A549 (cell line): ENCODE data around the gene PTGR3. TPM values are rescaled to one million over a fixed set of nuclear protein-coding genes. Genes with fewer than 3 reads are reported as not detected.
"Not testable (repeated sequence)": the region's sequence is repeated elsewhere in the genome, so short reads cannot be mapped to it uniquely, and the experiment has no call there.

Source experiments
- ATAC-seq, 2 experiments: fragments of 200-7000 bp in 1 of 2; fragments of >200 bp in 1 of 2; cut with Nextera tagmentation in 1 of 2; cut with Tn5 transposase in 1 of 2; 3 replicates each; pipeline versions ENCODE4 v1.8.0 to v1.9.1; 2018 to 2020; ENCODE audit warnings: mild to moderate bottlenecking in 1 of 2, moderate library complexity in 1 of 2
- CTCF ChIA-PET: fragments of 300-600 bp; sonication (Branson Sonifier 250); formaldehyde crosslinking; extraction: SDS; loops from one replicate; lab custom pipeline; 2021; ENCODE audit warnings: antibody characterized with exemption, inconsistent platforms; lab: Yijun Ruan, JAX
- POLR2A ChIA-PET: fragments of 350-600 bp; formaldehyde crosslinking; extraction: SDS; loops from one replicate; lab custom pipeline; 2021; ENCODE audit warnings: antibody characterized with exemption, inconsistent platforms; lab: Yijun Ruan, JAX
- DNase-seq, 2 experiments: peaks; one replicate each; pipeline versions ENCODE4 v3.0.0 to v3.0.0-alpha.2; 2011 to 2016; ENCODE audit warnings: low read depth in 1 of 2, low spot score in 1 of 2
- FAIRE-seq: peaks from 2 replicates; lab custom pipeline; 2011; peaks lifted over from hg19 to GRCh38; lab: Jason Lieb, UNC
- H3K27ac ChIP-seq, 2 experiments: fragments of >200 bp; sonication (Bioruptor Twin); formaldehyde crosslinking; 3 replicates each; pipeline ENCODE4 v1.5.1; 2016 to 2017
- H3K4me1 ChIP-seq: fragments of >200 bp; sonication (Bioruptor Twin); formaldehyde crosslinking; 3 replicates; pipeline ENCODE4 v1.6.1; 2016
- H3K4me2 ChIP-seq: fragments of >200 bp; sonication (Bioruptor Twin); formaldehyde crosslinking; 3 replicates; pipeline ENCODE4 v1.6.1; 2016
- H3K4me3 ChIP-seq: fragments of >200 bp; sonication (Bioruptor Twin); formaldehyde crosslinking; 3 replicates; pipeline ENCODE4 v1.5.1; 2016
- H3K9me3 ChIP-seq: fragments of >200 bp; sonication (Bioruptor Twin); formaldehyde crosslinking; 3 replicates; pipeline ENCODE4 v1.6.1; 2016
- ESRRA ChIP-seq: fragments of 150-350 bp; IDR thresholded peaks from 2 replicates; pipeline ENCODE4 v1.6.1; 2014; ENCODE audit warnings: mild to moderate bottlenecking, low read length, borderline replicate concordance
- FOSL2 ChIP-seq, 2 experiments: fragments of 450-650 bp in 1 of 2; fragments of >200 bp in 1 of 2; sonication (Bioruptor Twin) in 1 of 2; formaldehyde crosslinking; IDR thresholded peaks; 2 replicates each; pipeline versions ENCODE4 v1.5.0 to v1.6.1; 2016 to 2020; ENCODE audit warnings: mild to moderate bottlenecking in 1 of 2, moderate library complexity in 1 of 2
- HOXB13 ChIP-seq: fragments of 250-450 bp; sonication (Bioruptor Pico); IDR thresholded peaks from 2 replicates; pipeline ENCODE4 v1.5.0; 2020; ENCODE audit warnings: low read depth, mild to moderate bottlenecking, moderate library complexity
- MAFK ChIP-seq: fragments of 450-650 bp; IDR thresholded peaks from 2 replicates; pipeline ENCODE4 v1.6.1; 2014; ENCODE audit not compliant: partially characterized antibody
- MYC ChIP-seq: IDR thresholded peaks from 2 replicates; pipeline ENCODE4 v1.6.1; 2012; ENCODE audit warnings: mild to moderate bottlenecking, inconsistent platforms, low read length, improper control_type of control experiment, borderline replicate concordance
- RARB ChIP-seq: fragments of 250-450 bp; sonication (Bioruptor Pico); IDR thresholded peaks from 2 replicates; pipeline ENCODE4 v1.8.0; 2021; ENCODE audit warnings: mild to moderate bottlenecking, moderate library complexity
- RNF2 ChIP-seq: fragments of 200-600 bp; sonication (generic); IDR thresholded peaks from 2 replicates; pipeline ENCODE4 v1.6.1; 2016; ENCODE audit warnings: low read depth, mild to moderate bottlenecking, antibody characterized with exemption, moderate library complexity, borderline replicate concordance
- ZNF302 ChIP-seq: fragments of 250-450 bp; sonication (Bioruptor Pico); IDR thresholded peaks from 2 replicates; pipeline ENCODE4 v1.9.0; 2021; ENCODE audit warnings: inconsistent platforms, mild to moderate bottlenecking, moderate library complexity
- WGBS: methylation state at CpG from one replicate; pipeline ENCODE4 v1.1.6; 2017; ENCODE audit errors: missing lambda C conversion rate; 5-methylcytosine and 5-hydroxymethylcytosine counted together
- polyA plus RNA-seq, 4 experiments: library from polyadenylated mRNA; depleted of rRNA in 3 of 4; stranded (reverse); fragments of >200 nt; fragmentation: RNase III in 1 of 4; extraction: RNeasy Plus Mini Kit Qiagen cat#74134 plus additional on column Dnase treatment in 1 of 4; gene quantifications; 2 replicates in 3 of 4; 3 replicates in 1 of 4; pipeline ENCODE4 v1.2.3, GENCODE V29; 2011 to 2017
- TF ChIP-seq, protein P1 (sequence below): fragments of >200 bp; sonication (Bioruptor Twin); formaldehyde crosslinking; IDR thresholded peaks from 2 replicates; pipeline ENCODE4 v1.6.1; 2016
- TF ChIP-seq, protein P2 (sequence below): fragments of 250-450 bp; sonication (Bioruptor Pico); IDR thresholded peaks from 2 replicates; pipeline ENCODE4 v1.5.0; 2021; ENCODE audit warnings: mild to moderate bottlenecking, moderate library complexity, borderline replicate concordance

The PTGR3 gene
- polyA plus RNA-seq, 2 of the 4 experiments (the other 2 are of a cell fraction), result 7.2 to 18.5 TPM

DNA sequence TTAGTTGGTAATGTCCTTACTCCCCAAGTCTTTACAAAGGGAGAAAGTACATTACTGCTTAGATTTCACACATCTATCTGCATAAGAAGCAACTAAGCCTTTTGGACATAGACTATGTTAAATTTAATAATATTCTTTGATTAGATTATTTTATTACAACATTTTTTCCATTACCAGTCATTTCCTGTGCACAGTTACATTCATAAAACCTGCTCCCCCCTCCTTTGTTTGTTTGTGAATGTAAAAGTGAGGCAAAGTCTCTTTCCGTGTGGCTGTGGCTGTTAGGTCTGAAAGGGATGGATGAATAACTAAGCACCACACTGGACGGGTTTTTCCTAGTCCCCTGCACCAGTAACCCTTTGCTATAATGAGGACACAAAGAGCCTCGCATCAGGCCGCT lies 9.6 kb downstream of the PTGR3 start:
- no peaks in the 10 kb centered on the region for H3K9me3 ChIP-seq
- TF ChIP-seq FOSL2 (IDR thresholded peaks at IDR 0.05) (no peak), FOSL2 (CRISPR knock-in tag; IDR thresholded peaks at IDR 0.05) (no peak), ZNF302 (CRISPR knock-in tag) (no peak)
- TF ChIP-seq, protein P1, sequence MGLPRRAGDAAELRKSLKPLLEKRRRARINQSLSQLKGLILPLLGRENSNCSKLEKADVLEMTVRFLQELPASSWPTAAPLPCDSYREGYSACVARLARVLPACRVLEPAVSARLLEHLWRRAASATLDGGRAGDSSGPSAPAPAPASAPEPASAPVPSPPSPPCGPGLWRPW, result no peak
- TF ChIP-seq, all 56 proteins: peak for 0
- CTCF ChIA-PET, result no interaction called here
- POLR2A ChIA-PET, result no interaction called here
- Histone ChIP-seq H3K4me2 (no peak overlapping the region), H3K4me1 (no peaks in the 10 kb centered on the region), H3K4me3 (no peak overlapping the region), H3K27ac (no peak overlapping the region)
- ATAC-seq, result no peak
- WGBS, result 77% methylated on average over 4 of the region's 4 CpGs
- FAIRE-seq, result no peak
- no peak for DNase-seq

DNA sequence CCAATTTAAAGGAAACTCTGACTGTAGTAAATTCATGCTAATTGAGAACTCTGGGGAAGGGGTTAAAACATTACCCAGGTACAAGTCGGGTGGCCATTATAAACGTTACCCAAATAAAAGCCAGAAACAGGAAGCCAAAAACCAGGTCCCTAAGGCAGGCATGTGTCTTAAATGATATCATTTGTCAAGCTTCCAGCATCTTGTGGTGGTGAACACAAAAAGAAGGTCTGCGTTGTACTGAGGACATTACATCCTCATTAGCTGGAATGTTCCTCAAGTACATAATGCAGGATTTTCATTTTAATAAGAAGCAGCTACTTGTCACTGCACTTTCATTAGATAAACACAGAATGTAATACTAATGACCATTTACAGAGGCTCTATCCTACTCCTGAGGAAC lies 10.9 kb downstream of the PTGR3 start:
- Histone ChIP-seq H3K4me2 (no peak overlapping the region), H3K4me1 (no peaks in the 10 kb centered on the region), H3K27ac (no peak overlapping the region), H3K4me3 (no peak overlapping the region), H3K9me3 (no peaks in the 10 kb centered on the region)
- POLR2A ChIA-PET, result no interaction called here
- WGBS, result 46% methylated on average over 3 of the region's 3 CpGs
- TF ChIP-seq MAFK (no peak), MYC (no peak)
- CTCF ChIA-PET, result interaction anchor here (0.6 kb wide), 1 partner anchor 85 kb away, joined by 3 read pairs; no protein-coding TSS in a partner anchor
- FAIRE-seq (no peak), DNase-seq (no peak), ATAC-seq (no peak)

DNA sequence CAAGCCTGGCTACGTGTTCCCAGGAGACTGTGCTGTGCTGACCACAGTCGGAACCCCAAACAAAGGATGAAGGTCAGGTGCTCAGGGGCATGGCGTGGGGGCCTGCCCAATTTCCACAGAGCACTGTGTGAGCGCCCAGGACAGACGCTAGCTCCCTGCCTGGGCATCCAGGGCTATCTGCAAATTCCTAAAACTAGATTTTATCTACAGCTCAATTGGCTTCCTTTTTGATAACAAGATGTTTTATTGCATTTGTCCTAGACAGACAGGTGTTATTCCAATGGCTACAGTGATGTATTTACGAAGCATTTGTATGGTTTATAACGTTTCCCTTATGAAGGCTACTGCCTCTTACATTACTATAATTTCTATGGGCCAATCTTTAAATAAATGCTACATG lies 16.0 kb downstream of the PTGR3 start:
- Histone ChIP-seq H3K4me3 (no peak overlapping the region), H3K4me2 (no peak overlapping the region)
- FAIRE-seq, result no peak

DNA sequence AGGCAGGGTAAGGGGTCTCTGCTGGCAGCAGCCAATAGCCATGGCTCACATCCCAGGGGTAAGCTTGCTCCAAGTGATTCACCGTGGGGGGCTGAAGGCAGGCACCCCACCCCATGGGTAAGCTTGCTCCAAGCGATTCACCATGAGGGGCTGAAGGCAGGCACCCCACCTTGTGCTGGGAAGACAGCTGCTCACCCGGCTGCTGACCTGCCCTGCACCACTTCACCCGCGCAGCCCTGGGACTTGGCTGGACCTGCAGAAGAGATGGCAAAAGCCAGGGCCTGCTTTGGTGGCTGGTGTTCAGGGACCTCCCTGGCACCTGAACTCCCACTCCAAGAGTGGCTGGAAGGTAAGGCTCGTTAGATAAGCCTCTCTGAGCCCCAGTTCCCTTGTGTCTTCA lies 19.2 kb downstream of the PTGR3 start:
- no peak for DNase-seq
- ATAC-seq, result no peak
- Histone ChIP-seq H3K9me3 (no peaks in the 10 kb centered on the region), H3K4me3 (no peak overlapping the region), H3K27ac (no peak overlapping the region), H3K4me2 (no peak overlapping the region), H3K4me1 (no peaks in the 10 kb centered on the region)
- ChIA-PET CTCF (no interaction called here), POLR2A (no interaction called here)
- no peak for TF ChIP-seq HOXB13 (CRISPR knock-in tag)
- no peak for TF ChIP-seq ESRRA
- no peak for TF ChIP-seq RARB (CRISPR knock-in tag)
- TF ChIP-seq, protein P1, result no peak
- WGBS, result 68% methylated on average over 6 of the region's 6 CpGs
- no peak for FAIRE-seq

More for the DNA sequence above, 16.0 kb downstream of the PTGR3 start:
- ChIA-PET CTCF (no interaction called here), POLR2A (no interaction called here)
- WGBS, result 77% methylated on average over 5 of the region's 7 CpGs
- no peak for DNase-seq
- Histone ChIP-seq H3K27ac (no peak overlapping the region), H3K4me1 (no peaks in the 10 kb centered on the region), H3K9me3 (no peaks in the 10 kb centered on the region)
- no peak for ATAC-seq
- TF ChIP-seq RNF2, result no peak
- TF ChIP-seq, protein P2, sequence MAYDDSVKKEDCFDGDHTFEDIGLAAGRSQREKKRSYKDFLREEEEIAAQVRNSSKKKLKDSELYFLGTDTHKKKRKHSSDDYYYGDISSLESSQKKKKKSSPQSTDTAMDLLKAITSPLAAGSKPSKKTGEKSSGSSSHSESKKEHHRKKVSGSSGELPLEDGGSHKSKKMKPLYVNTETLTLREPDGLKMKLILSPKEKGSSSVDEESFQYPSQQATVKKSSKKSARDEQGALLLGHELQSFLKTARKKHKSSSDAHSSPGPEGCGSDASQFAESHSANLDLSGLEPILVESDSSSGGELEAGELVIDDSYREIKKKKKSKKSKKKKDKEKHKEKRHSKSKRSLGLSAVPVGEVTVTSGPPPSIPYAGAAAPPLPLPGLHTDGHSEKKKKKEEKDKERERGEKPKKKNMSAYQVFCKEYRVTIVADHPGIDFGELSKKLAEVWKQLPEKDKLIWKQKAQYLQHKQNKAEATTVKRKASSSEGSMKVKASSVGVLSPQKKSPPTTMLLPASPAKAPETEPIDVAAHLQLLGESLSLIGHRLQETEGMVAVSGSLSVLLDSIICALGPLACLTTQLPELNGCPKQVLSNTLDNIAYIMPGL, result no peak

DNA sequence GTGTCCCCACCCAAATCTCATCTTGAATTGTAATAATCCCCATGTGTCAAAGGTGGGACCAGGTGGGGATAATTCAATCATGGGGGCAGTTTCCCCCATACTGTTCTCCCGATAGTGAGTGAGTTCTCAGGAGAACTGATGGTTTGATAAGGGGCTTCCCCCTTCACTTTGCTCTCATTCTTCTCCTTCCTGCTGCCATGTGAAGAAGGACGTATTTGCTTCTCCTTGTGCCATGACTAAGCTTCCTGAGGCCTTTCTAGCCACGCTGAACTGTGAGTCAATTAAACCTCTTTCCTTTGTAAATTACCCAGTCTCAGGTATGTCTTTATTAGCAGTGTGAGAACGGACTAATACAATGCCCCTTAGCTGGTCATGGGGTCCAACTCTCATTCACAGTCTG lies 21.2 kb downstream of the PTGR3 start:
- H3K27ac ChIP-seq, H3K4me3 ChIP-seq, DNase-seq, H3K4me1 ChIP-seq, POLR2A ChIA-PET, H3K9me3 ChIP-seq, ATAC-seq, FAIRE-seq, H3K4me2 ChIP-seq: not testable (repeated sequence)
- 70% methylated on average over 4 of the region's 4 CpGs for WGBS
- CTCF ChIA-PET, result interaction anchor here (1.0 kb wide), 1 partner anchor 535 kb away, joined by 3 read pairs; no protein-coding TSS in a partner anchor
